ENCODE measurements around the gene PRR7.

Gene PRR7

DNA sequence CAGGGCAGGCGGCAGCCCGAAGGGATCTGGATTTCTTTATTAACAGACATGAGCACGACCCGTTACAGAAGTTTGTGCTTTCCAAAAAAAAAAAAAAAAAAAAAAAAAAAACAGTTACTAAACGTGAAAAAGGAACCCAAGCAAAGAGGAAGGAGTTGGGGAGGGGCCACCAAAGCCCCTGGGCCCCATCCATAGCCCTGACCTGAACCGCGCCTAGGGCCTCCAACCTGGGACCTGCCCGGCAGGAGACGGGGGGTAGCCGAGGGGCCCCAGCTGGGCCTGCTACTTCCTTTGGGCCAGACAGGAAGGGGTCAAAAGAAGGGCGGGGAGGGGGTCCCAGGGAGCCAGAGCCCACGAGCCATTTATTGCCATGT is 10.0 kb downstream of the PRR7 start:
- Histone ChIP-seq H3K4me2 (ENCODE audit: low read length) (peak overlapping the region; percentile 83; the same call in 1 of the 2 replicates), H3K4me3 (ENCODE audit: low read depth, low read length, poor library complexity, severe bottlenecking) (no peak overlapping the region), H3K9me2 (ENCODE audit: low read depth, low read length) (no peaks in the 10 kb centered on the region), H2AFZ (ENCODE audit: low read length) (no peak overlapping the region), H3K9ac (ENCODE audit: low read length) (no peak overlapping the region), H3K79me2 (ENCODE audit: insufficient read depth, low read length) (no peaks in the 10 kb centered on the region), H4K20me1 (ENCODE audit: insufficient read depth, low read length) (no peaks in the 10 kb centered on the region), H3K4me1 (ENCODE audit: insufficient read depth, low read length, severe bottlenecking) (peaks cover 36% of the 10 kb centered on the region), H3K27me3 (ENCODE audit: insufficient read depth, low read length) (no peaks in the 10 kb centered on the region), H3F3A (ENCODE audit: insufficient read depth, low read length) (no peaks in the 10 kb centered on the region), H3K36me3 (ENCODE audit: insufficient read depth, low read length) (peaks cover 39% of the 10 kb centered on the region; the same call in 1 of the 2 replicates), H3K27ac (ENCODE audit: low read depth, low read length, poor library complexity, severe bottlenecking) (peak overlapping the region; percentile 96), H3K9me3 (ENCODE audit: low read length) (no peaks in the 10 kb centered on the region)
- no peak for TF ChIP-seq EZH2 (IDR thresholded peaks at IDR 0.05; ENCODE audit: borderline replicate concordance, low read length)
- TF ChIP-seq, protein P1, sequence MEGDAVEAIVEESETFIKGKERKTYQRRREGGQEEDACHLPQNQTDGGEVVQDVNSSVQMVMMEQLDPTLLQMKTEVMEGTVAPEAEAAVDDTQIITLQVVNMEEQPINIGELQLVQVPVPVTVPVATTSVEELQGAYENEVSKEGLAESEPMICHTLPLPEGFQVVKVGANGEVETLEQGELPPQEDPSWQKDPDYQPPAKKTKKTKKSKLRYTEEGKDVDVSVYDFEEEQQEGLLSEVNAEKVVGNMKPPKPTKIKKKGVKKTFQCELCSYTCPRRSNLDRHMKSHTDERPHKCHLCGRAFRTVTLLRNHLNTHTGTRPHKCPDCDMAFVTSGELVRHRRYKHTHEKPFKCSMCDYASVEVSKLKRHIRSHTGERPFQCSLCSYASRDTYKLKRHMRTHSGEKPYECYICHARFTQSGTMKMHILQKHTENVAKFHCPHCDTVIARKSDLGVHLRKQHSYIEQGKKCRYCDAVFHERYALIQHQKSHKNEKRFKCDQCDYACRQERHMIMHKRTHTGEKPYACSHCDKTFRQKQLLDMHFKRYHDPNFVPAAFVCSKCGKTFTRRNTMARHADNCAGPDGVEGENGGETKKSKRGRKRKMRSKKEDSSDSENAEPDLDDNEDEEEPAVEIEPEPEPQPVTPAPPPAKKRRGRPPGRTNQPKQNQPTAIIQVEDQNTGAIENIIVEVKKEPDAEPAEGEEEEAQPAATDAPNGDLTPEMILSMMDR (IDR thresholded peaks at IDR 0.05; ENCODE audit: low read length) = peak; percentile 9; the same call in 1 of the 2 replicates

DNA sequence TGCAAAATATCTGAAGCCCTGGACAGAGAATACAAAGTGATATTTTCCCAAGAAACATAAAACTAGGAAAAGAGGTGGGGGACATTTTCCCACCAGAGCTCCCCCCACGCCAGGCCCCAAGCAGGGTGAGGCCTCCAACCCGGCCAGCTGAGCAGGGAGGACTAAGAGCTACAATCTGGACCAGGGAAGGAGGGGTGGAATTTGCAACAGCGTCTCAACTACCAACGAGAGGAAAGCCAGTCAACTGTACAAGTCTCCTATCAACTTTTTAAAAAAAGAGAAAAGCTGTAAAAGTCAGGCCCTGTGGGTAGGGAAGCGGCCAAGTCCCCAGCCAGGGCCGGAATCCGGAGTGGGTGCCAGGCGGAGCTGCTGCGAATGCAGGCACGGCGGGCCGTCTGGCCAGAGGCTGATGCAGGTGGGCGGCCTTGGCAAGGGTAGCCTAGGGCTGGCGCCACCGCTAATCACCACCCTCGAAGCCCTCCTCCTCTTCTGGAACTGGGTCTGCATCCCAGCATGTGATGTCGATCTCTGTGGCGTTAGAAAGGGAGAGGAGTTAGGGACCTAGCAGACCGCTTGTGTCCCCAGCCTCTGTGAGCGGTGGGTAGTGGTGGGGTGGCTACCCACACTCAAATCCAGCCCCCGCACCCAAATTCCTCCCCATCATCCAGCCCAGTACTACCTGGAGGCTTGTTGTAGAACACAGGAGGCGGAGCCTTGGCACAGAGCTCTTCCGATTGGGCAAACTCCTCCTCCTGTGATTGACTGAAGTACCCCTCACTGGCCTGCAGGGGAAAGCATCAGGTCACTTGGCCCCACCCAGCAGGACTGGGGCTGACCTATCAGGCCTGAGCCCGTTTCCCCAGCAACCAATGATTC is 10.6 kb downstream of the PRR7 start:
- no peaks in the 10 kb centered on the region for H3F3A ChIP-seq (ENCODE audit: insufficient read depth, low read length)
- H3K4me2 ChIP-seq (ENCODE audit: low read length) = no peak overlapping the region
- no peaks in the 10 kb centered on the region for H3K9me3 ChIP-seq (ENCODE audit: low read length)
- H3K27ac ChIP-seq (ENCODE audit: low read depth, low read length, poor library complexity, severe bottlenecking) = peak overlapping the region; percentile 96
- TF ChIP-seq, protein P1 (IDR thresholded peaks at IDR 0.05; ENCODE audit: low read length) = no peak
- TF ChIP-seq EZH2 (IDR thresholded peaks at IDR 0.05; ENCODE audit: borderline replicate concordance, low read length) = no peak
- no peaks in the 10 kb centered on the region for H4K20me1 ChIP-seq (ENCODE audit: insufficient read depth, low read length)
- H3K9me2 ChIP-seq (ENCODE audit: low read depth, low read length) = no peaks in the 10 kb centered on the region
- H3K4me3 ChIP-seq (ENCODE audit: low read depth, low read length, poor library complexity, severe bottlenecking) = no peak overlapping the region
- H3K36me3 ChIP-seq (ENCODE audit: insufficient read depth, low read length) = peaks cover 40% of the 10 kb centered on the region; the same call in 1 of the 2 replicates
- no peak overlapping the region for H3K9ac ChIP-seq (ENCODE audit: low read length)
- no peaks in the 10 kb centered on the region for H3K79me2 ChIP-seq (ENCODE audit: insufficient read depth, low read length)
- H3K27me3 ChIP-seq (ENCODE audit: insufficient read depth, low read length) = no peaks in the 10 kb centered on the region
- peaks cover 36% of the 10 kb centered on the region for H3K4me1 ChIP-seq (ENCODE audit: insufficient read depth, low read length, severe bottlenecking)
- H2AFZ ChIP-seq (ENCODE audit: low read length) = no peak overlapping the region

GRCh38 chr5:177457852-177458681 is 11.5 kb downstream of the PRR7 start:
- H3K9ac ChIP-seq (ENCODE audit: low read length) = no peak overlapping the region
- peaks cover 46% of the 10 kb centered on the region; the same call in 1 of the 2 replicates for H3K36me3 ChIP-seq (ENCODE audit: insufficient read depth, low read length)
- H3F3A ChIP-seq (ENCODE audit: insufficient read depth, low read length) = no peaks in the 10 kb centered on the region
- no peaks in the 10 kb centered on the region for H3K79me2 ChIP-seq (ENCODE audit: insufficient read depth, low read length)
- H3K27ac ChIP-seq (ENCODE audit: low read depth, low read length, poor library complexity, severe bottlenecking) = no peak overlapping the region
- no peak overlapping the region for H3K4me3 ChIP-seq (ENCODE audit: low read depth, low read length, poor library complexity, severe bottlenecking)
- no peaks in the 10 kb centered on the region for H4K20me1 ChIP-seq (ENCODE audit: insufficient read depth, low read length)
- no peaks in the 10 kb centered on the region for H3K27me3 ChIP-seq (ENCODE audit: insufficient read depth, low read length)
- H3K4me1 ChIP-seq (ENCODE audit: insufficient read depth, low read length, severe bottlenecking) = peaks cover 30% of the 10 kb centered on the region
- H3K9me2 ChIP-seq (ENCODE audit: low read depth, low read length) = no peaks in the 10 kb centered on the region
- H2AFZ ChIP-seq (ENCODE audit: low read length) = no peak overlapping the region
- no peak overlapping the region for H3K4me2 ChIP-seq (ENCODE audit: low read length)
- no peaks in the 10 kb centered on the region for H3K9me3 ChIP-seq (ENCODE audit: low read length)
- TF ChIP-seq EZH2 (IDR thresholded peaks at IDR 0.05; ENCODE audit: borderline replicate concordance, low read length) = no peak
- TF ChIP-seq, protein P1 (IDR thresholded peaks at IDR 0.05; ENCODE audit: low read length) = no peak
